GM18508 (cell line): ENCODE data around the gene BEND5.

Experiments used
- ATAC-seq: cut with Tn5 transposase; IDR thresholded peaks from one replicate; pipeline ENCODE4 v1.9.1; 2021; ENCODE audit warnings: moderate number of reproducible peaks; ENCODE audit not compliant: insufficient read depth, unreplicated experiment

BEND5 gene

DNA sequence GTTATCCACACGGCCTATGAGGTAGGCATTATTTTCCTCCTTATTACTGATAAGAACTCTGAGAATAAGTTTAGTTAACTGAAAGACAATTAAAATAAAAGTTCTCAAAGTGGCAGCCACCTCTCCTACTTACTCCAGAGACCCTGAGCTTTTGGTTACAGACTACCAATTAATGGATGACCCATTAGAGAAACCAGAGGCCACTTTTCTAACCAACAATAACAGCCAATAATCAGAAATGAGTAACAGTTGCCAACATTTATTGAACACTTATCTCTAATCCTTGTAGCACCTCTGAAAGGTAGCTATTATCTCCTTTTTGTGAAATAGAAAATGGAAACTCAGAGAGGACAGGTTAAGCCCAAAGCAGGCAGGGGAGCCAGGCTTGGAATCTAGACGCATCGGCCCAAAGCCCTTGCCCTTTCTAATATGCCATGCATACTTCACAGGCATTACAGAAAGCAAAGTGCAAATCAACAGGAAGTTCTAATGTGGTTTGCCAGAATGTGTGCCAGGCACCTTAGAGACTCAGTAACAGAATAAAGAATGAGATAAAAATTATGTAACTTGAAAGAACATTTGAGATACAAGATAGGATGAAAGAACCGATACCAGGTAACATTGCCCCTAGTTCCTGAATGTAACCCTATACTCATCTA is 50.0 kb downstream of the BEND5 start:
- no peak for ATAC-seq

DNA sequence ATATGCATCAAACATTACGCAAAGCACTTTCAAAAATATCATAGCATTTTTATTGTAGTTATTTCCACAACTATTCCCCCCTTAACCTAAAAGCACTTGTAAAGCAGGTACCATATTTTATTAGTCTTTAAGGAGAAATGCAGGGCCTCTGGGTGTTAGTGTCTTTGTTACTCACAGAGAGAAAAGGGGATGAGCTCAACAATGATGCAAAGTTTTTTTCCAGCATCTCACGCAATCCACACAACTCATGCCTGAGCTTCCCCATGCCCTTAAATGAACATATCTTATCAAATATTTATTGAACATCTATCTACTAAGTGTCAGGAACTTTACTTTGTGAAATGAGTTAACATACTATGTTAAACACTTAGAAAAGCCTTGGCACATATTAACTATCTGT is 50.6 kb downstream of the BEND5 start:
- no peak for ATAC-seq

DNA sequence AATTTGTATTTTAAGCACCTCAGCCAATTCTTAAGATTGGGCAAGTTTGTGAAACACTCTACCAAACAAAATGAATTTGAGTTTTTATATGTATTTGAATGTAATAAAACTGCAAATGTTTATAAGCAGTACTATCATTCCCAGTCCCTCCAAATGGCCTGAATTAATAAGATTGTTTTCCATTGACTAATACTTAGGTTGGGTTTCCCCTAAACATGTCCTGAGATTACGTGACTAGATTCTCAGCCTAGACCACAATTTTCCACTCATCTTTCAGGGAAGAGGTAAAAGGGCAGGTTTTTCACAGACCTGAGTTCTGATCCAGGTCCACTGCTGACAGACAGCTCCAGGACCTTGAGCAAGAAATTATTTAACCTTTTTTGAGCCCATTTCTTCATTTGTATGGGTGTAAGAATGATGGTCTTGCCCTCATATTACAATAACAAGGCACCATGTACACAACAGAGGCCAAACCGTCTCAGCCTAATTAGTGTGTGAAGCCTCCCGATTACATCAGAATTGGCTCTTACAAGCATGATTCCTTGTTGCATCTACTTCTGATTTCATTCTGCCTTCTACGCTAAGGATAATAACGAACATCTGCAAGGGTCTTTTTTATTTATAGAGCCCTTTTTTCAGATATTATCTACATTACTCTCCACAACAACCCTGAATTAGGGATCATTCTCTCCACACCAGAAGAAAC is 51.2 kb downstream of the BEND5 start:
- no peak for ATAC-seq

DNA sequence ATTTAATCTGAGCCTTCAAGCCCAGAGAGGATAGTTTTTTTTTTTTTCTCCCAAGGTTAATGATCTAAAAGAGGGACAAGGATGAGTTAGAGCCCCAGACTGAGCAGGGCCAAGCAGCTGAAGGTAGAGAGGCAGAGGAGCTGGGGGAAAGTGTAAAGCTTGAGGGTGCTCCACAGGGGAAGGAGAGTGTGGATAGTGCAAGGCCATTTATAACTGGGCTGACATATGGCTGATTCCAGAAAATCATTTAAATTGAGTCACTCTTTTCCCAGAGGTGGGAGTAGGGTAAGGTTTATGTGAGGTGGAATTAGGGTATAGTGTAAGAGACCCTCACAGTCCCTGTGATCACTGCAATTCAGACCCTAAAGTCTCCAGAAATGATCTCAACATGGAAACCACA is 55.8 kb downstream of the BEND5 start:
- ATAC-seq: no peak

DNA sequence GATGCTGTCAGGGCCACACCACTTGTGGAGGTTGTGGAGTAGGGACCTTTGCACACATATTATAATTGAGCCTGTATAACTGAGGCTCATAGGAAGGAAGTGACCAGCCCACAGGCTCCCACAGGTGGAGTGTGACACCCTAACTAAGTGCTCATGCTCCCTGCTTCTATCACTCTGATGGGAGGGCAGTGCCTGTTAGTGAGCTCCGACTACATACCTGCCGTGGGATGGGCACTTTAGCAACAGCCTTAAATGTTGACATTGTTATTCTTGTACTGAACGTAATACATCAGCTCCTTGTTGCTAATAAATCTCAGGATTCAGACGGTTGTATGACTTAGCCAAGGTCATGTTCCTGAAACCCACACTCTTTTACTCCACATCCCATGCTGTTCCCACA is 58.0 kb downstream of the BEND5 start:
- no peak for ATAC-seq

DNA sequence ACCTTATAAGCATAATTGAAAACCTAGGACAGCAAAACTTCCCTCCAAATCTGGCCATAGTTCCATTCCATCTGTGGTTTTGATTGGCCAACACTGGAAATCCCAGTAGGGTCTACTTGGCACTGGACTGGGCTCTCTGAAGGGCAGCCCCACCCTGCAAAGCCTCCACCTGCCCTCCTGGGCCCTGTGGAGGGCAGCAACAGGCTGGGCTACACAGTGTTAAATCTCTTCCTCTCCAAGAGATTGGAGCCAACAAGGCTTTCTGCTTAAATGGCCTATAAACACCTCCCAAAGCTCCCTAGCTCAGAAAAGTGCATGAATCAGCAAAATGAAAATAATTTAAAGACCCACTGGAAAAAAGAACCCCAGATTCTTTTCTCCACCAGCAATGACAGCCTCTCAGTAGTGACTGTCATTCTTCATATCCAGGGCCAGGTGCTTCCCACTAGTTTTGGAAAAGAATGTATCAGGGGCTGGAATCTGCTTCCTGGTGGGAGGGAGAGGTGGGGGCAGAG is 58.5 kb downstream of the BEND5 start:
- ATAC-seq: no peak

DNA sequence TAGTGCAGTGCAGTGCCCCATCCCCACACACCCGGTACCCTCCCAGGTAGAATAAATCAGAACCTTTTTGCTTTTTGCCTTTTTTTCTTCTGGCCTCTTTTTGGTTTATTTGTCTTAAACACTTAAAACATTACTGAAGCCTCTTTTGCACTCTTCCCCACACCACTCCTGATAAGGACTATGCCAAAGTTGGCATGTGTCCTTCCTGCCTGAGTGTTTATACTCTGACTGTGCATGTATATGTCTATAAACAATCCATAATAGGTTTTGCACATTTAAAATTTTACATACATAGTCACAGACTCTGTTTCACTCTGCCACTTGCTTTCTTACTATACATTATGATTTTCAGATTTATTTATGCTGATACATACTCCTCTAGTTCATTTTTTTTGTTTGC is 59.6 kb downstream of the BEND5 start:
- ATAC-seq: no peak

DNA sequence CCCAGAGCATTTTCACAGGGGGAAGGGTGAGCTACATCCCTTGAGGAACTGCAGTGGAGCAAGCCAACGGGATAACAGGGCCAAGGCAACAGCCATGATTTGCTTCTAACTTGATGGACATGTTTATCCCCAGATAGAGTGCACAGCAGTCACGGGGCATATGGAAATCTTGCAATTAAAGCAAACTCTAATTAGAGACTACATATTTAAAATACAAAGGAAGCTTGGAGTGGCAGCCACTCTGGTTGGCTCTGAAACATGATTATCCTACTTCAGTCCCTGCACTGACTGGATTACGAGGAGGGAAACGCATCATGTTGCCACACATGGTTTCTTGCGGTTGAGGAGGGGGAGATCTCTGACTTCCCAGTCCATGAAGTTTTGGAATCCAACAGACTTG is 60.8 kb downstream of the BEND5 start:
- ATAC-seq: no peak

DNA sequence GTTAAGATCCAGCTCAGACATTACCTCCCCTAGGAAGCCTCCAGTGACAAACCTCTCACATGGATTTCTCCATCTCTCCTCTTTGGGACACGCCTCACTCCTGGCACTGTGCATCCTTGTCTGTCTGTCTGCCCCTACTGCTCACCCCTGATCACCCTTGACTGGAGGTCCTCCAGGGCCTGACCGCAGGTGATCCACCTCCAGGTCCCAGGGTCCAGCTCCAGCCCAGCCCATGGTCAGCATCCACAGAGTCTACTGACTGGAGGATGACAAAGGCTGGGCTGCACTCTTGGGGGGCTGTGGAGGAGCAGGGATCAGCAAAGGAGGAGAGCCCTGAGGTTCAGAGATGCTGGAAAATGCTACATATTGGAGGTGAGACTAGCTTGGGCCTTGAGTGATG is 65.8 kb downstream of the BEND5 start:
- no peak for ATAC-seq

DNA sequence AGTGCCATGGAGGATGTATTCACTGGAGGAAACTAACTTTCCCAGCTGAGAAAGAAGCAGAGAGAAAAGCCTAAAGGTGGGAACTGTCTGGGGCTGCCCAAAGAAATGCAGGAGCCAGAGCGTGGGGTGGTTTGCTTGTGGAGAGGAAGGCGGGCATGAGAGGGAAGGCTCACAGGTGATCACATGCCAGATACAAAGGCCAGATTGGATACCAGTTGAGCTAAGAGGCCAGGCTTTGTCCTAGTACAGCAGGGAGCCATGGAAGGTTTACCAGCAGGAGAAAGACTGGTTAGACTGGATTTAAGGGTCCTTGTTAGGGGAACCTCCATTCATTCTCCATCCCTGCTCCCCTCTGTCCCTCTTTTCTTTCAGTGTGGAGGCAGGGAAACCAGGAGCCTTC is 66.4 kb downstream of the BEND5 start:
- ATAC-seq: no peak

DNA sequence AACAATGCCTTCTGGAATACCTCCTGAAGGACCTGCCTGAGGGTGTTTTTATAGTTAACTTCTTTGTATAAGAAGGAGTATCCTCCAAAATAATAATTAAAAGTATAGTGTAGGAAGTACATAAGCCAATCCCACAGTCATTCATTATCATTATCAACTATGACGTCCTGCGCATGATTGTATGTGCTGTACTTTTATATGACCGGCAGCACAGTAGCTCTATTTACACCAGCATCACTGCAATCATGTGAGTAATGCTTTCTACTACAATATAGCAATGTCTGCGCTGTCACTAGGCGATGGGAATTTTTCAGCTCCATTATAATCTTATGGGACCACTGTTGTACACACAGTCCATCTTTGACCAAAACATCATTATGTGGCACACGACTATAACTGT is 72.0 kb downstream of the BEND5 start:
- ATAC-seq: no peak

DNA sequence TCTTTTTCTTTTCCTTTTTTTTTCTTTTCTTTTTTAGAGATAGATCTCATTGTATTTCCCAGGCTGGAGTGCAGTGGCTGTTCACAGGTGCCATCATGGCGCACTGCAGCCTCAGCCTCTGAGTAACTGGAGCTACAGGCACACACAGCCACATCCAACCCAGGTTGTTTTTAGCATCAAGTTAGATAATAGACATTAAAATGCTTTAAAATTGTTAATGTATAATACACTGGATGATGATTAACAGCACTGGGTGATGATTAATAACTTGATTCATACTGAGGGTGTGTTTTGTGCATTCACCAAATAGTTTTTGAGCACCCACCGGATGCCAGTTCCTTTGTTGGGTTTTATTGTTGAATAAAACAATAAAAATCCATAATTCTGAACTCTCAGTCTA is 75.2 kb downstream of the BEND5 start:
- ATAC-seq: no peak

DNA sequence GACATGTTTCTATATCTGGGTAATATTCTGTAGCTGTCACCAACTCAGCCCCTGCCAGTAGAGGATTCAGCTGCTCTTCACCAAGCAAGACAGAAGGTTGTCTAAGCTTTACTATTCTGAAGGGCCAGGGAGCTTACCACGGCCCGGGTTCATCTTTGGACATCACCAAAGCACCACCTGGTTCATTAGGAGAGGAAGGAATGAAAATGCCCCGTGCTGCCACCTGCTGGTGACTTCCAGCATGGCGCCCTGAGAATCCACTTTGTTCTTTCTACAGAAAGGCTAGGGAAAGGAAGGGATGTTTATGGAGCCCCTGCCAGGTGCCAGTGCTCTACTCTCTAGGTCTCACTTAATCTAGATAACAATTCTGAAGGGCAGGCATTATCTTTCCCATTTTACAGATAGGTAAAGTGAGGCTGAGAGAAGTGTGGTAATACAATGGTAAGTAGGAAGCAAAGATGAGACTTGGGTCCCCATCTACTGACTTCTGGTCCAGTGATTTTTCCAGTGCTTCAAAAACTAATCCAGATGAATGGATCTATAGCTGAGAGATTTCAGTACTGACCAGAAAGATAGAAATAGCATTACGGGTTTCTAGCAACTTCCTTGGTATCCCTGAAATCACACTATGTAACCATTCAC is 79.5 kb downstream of the BEND5 start:
- no peak for ATAC-seq

DNA sequence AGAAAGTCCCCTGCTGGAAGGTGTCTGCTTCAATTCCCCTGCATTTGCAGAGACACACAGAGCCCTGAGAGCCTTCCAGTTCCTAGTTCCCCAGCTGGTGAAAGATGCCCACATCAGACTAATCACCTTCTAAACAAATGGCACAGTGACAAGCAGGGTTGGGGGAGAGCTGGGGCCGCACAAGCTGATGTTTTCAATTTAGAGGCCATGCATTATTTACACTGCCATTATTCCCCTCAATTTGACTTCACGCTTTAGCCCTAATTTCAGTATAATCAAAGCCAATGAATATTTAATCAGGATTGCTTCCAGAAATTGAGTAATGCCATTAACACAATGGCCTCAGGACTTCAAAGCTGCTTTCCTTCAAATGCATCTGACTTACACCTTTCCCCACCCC is 81.5 kb downstream of the BEND5 start:
- no peak for ATAC-seq

DNA sequence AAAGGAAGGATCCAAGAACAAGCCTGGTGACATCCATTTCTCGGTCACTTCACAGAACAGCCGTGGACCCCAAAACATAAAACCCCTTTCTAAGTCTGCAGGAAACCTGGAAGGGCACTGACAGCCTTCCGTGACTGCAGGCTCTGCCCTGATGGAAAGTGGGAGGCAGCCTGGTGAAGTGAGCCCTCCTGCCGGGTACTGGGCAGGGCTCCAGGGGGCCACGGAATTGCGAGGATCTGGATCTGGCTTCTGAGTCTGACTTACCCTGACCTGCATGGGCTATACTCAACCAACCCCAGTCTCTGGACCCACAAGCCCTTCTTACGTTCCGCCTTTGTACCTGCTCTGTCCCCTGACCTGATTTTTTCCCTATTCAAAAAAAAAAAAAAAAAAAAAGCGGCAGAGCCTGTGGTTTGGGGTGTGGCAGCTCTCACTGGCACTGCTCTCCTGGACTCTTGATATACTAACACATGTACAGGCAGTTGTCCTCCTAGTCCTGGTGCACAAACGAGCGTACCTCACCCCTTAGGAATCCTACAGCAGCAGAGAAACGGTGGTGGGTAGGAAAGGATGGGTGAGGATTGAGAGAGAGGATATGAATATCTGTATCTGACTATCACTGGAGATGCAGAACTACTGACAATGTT is 82.9 kb downstream of the BEND5 start:
- ATAC-seq: no peak

DNA sequence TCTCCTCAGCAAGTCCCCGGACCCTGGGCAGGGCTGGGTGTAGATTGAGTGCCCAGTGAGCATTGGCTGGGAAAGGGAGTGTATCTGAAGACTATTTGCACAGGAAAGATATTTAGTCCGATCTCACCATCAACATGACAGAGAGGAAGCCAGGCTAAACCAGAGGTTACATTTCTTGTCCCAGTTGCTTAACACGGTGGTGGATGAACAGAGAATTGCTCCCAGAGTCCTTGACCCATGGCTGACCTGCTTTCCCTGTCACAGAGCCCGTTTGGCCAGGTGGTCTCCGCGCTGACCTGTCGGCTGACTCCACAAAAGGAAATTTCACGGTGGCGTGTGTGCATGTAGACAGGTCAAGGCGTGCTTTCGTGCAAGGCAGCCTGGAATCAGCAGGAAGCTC is 83.5 kb downstream of the BEND5 start:
- ATAC-seq: no peak

DNA sequence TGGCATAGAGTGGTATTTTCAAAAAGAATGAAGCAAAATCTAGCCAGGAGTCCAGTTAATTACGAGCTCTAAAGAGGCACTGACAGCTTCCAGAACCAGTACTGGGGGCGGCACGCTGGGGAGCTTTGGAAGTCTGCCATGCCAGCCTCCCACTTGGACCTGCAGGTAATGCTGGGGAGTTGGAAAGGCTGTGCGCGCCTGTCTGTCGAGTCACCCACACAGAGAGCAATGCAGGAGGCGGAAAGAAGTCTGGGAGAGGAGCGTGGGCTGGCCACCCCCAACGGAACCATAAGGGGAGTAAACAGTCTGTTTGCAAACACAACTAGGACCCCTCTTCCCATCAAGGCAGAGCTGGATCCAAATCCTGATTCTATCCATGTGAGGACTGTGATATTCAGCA is 84.5 kb downstream of the BEND5 start:
- ATAC-seq: no peak

DNA sequence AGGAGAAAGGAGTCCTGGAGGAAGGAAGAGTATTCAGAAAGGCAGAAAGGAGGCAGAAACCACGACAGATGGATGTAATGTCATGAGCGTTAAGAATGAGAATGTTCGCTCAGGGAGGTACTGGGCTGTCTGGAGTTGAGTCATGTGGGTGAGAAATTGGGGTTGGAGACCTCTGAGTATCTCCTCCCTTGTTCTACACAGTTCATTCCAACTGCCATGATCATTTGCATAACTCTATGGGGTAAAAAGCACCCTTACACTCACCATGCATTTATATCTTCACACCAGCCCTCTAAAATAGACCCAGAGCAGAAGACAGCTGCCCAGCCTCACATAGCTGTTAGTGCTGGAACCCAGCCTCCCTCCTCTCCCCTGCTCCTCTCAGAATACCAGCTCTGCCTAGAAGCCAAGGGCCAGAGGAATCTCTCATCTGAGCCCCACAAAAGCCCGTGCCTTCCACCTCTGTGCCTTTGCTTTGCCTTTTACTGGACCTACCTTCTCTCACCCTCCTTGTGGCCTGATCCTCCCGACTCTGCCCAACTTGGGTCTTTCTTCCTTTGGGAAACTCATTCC is 85.2 kb downstream of the BEND5 start:
- ATAC-seq: peak; percentile 51

DNA sequence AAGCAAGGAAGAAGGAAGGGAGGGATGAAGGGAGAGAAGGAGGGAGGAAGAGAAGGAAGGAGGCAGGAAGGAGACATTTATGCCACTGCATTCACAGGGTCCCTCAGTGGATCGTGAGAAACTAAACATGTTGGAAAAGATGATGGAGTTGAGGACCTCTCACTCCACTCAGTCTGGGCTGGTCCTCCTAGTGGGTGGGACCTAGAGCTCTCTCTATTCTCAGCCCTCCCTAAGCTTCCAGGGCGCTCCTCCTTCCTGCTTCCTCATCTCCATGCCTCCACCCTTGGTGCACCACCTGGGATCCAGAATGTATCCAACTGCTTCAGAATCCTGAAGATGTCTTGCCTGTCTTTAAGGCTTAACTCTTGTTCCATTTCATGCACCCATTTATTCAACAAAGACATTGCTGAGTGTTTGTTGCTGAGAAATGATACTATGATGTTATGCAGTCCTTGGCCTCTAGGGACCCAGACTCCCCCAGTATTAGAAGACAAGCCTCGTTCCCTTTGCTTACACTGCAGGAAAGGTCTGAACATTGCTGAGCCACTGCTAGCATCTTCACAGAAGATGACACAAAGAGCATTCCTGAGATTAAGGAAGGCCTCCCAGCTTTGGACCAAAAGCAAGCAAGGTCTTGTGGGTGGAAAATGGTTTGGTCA is 88.5 kb downstream of the BEND5 start:
- peak; percentile 60 for ATAC-seq

DNA sequence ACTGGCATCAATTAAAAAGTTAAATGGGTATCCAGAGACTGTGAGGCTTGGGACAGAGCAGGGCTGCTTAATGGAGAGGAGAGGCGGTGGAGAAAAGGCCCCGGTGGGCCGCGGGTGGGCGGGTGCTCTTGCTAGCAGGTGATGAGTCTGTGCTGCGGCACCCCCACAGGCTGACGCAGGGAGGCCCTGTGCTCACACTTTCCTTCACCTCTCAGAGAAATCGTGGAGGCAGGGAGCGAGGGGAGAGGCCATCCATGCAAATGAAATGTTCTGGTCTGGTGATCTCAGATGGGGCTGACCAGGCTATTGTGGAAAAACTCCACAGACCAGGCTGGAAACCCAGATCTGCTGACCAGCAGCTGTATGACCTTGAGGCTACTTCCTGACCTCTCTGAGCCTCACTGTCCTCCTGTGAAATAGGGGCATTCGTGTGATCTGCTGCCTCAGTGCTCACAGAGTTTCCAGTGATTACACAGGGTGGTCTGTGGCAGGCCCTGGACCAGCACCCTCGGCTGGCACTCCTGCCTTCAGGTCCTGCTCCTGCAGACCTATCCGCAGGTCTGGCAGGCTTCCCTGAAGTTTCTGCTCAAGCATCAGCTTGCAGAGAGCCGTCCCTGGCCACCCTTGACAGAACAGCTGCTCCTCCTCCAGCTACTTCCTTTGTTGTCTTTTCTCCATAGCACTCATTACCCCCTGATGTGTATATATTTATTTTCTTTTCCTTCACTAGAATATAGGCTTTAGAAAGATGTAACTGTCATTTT is 89.2 kb downstream of the BEND5 start:
- no peak for ATAC-seq
